SU-DHL-6 (cell line): ENCODE data around the gene MRGPRF.

Source experiments
- EZH2phosphoT487 ChIP-seq: fragments of 200-600 bp; sonication (generic), shearing (Covaris generic); conservative IDR thresholded peaks from 2 replicates; pipeline ENCODE4 v1.6.1; 2018; ENCODE audit warnings: mild to moderate bottlenecking, antibody characterized with exemption, low read length, moderate library complexity, mixed read lengths
- TF ChIP-seq, protein P1 (sequence below): fragments of 200-600 bp; sonication (generic); IDR thresholded peaks from one replicate; pipeline ENCODE4 v1.5.1; 2017; ENCODE audit warnings: antibody characterized with exemption, mild to moderate bottlenecking, low read length, moderate library complexity; ENCODE audit not compliant: insufficient read depth, poor library complexity, severe bottlenecking

DNA sequence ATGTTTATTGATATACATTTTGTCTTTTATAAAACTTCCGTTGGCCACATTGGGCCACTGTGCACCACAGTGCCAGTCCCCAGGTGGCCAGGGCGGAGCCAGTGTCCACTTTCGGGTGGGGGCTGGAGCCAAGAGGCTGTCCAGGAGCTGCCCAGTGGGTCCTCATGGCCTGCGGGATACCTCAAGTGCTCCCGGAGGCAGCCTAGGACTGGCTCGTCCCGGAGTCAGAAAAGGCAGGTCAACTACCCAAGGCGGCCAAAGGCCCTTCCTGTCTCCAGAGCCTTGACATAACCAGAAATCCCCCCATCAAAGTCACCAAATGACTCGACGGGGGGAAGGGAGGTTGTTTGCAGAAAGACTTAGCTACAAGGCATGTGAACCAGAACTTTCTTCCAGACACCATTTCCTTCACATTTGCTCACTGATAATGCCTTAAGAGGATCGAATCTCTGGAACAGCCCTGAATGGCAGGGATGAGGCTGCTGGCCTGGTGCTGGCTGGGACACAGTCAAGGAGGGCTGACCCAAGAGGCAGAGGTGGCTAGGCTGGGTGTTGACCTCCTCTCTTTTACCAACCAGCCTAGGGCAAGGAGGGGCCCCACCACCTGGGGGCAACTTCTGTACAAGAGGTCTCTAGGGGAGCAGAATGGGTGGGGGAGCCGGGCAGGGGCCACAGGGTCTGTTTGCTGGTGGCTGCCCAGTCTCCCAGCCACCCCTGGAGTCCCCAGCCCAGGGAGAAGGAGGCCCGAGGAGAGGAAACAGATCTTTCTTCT, 8.4 kb downstream of the MRGPRF start:
- TF ChIP-seq, protein P1, sequence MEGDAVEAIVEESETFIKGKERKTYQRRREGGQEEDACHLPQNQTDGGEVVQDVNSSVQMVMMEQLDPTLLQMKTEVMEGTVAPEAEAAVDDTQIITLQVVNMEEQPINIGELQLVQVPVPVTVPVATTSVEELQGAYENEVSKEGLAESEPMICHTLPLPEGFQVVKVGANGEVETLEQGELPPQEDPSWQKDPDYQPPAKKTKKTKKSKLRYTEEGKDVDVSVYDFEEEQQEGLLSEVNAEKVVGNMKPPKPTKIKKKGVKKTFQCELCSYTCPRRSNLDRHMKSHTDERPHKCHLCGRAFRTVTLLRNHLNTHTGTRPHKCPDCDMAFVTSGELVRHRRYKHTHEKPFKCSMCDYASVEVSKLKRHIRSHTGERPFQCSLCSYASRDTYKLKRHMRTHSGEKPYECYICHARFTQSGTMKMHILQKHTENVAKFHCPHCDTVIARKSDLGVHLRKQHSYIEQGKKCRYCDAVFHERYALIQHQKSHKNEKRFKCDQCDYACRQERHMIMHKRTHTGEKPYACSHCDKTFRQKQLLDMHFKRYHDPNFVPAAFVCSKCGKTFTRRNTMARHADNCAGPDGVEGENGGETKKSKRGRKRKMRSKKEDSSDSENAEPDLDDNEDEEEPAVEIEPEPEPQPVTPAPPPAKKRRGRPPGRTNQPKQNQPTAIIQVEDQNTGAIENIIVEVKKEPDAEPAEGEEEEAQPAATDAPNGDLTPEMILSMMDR: no peak
- no peak for TF ChIP-seq EZH2phosphoT487
